ENCODE measurements around the gene FUS. TPM values are rescaled to one million over a fixed set of nuclear protein-coding genes. Genes with fewer than 3 reads are reported as not detected.

The FUS gene
- total and polyA plus RNA-seq, 2 experiments from 2014 or later, result 54.4 to 618 TPM

GRCh38 chr16:31132303-31132979 is 47.5 kb upstream of the FUS start:
- TF ChIP-seq CTCF (IDR thresholded peaks at IDR 0.05; ENCODE audit: low read depth, low read length), result no peak
- H3K9me3 ChIP-seq (ENCODE audit: low read depth), result no peaks in the 10 kb centered on the region
- DNase-seq (ENCODE audit: low read depth in 1 of 2, low spot score in 1 of 2), result no peak
- H3K27me3 ChIP-seq, result no peaks in the 10 kb centered on the region
- H3K4me3 ChIP-seq, result no peak overlapping the region
- H3K36me3 ChIP-seq, result peaks cover 17% of the 10 kb centered on the region
- H3K4me1 ChIP-seq (ENCODE audit: low read depth), result peaks cover 7% of the 10 kb centered on the region
- H3K27ac ChIP-seq, result peak overlapping the region; percentile 23

- Histone ChIP-seq H3K27me3 (no peaks in the 10 kb centered on the region), H3K4me3 (no peak overlapping the region), H3K4me1 (ENCODE audit: low read depth) (peaks cover 7% of the 10 kb centered on the region), H3K36me3 (peaks cover 16% of the 10 kb centered on the region), H3K9me3 (ENCODE audit: low read depth) (no peaks in the 10 kb centered on the region), H3K27ac (no peak overlapping the region)
- TF ChIP-seq CTCF (IDR thresholded peaks at IDR 0.05; ENCODE audit: low read depth, low read length), result no peak
- no peak for DNase-seq (ENCODE audit: low read depth in 1 of 2, low spot score in 1 of 2)
Observed at GRCh38 chr16:31133046-31133501, 46.9 kb upstream of the FUS start.

DNA sequence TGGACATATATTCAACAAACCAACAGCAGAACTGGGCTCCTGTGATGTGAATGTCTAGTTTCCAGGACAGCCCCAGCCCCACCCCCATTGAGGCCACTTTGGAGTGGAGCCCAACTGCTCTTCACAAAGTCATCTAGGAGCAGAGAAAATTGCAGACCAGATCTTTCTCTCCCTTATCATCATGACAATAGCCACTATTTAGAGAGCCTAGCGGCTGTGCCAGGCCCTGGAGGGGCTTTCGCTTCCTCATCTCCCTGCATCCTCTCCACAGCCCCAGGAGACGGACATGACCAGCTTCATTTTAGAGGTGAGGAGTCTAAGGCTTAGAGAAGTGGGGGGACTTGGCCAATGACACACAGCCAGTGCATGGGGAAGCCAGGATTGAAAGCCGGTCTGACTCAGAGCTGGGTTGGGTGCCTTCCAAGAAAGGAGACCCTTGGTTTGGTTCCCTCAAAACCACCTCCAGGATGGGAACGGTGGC is 45.8 kb upstream of the FUS start:
- peak overlapping the region; percentile 43 for H3K27ac ChIP-seq
- no peak for TF ChIP-seq CTCF (IDR thresholded peaks at IDR 0.05; ENCODE audit: low read depth, low read length)
- no peak overlapping the region for H3K4me3 ChIP-seq
- peaks cover 16% of the 10 kb centered on the region for H3K36me3 ChIP-seq
- H3K4me1 ChIP-seq (ENCODE audit: low read depth), result peaks cover 7% of the 10 kb centered on the region
- DNase-seq (ENCODE audit: low read depth in 1 of 2, low spot score in 1 of 2), result no peak
- no peaks in the 10 kb centered on the region for H3K9me3 ChIP-seq (ENCODE audit: low read depth)
- no peaks in the 10 kb centered on the region for H3K27me3 ChIP-seq

DNA sequence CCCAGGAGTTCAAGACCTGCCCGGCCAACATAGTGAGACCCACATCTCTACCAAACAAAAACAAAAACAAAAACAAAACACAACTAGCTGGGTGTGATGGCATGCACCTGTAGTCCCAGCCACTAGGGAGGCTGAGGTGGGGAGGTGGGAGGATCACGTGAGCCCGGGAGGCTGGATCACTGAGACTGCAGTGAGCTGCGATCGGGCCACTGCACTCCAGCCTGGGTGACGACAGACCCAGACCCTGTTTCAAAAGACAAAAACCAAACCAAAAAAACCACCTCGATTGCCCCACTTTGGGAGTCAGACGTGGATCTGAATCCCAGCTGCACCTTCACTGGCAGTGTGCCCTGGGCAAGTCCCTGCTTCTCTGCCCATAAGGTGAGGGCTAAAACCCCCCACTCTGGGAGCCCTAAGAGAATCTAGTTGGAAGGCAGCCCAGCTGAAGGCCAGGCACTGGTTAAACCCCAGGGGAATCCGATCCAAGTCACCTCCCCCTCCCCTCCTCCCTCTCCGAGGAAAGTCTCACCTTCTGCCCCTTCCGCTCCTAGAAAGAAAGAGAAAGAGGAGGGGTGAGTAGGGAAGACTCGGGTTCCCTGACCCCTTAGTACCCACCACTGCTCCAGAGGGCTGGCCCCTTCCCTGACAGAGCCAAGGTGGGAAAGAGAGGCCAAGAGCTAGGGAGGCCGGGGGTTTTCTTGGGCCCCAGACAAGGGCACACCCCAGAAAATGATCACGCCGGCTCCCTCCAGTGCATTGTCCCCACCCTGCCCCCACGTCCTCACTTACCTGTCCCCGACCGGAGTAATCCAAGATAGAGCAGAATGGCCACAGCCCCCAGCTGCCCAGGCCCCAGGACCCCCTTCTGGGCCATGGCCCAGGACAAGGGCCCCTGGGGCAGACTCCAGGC is 45.1 kb upstream of the FUS start:
- DNase-seq (ENCODE audit: low read depth in 1 of 2, low spot score in 1 of 2), result peak; percentile 27 to 52
- Histone ChIP-seq H3K4me1 (ENCODE audit: low read depth) (peaks cover 7% of the 10 kb centered on the region), H3K9me3 (ENCODE audit: low read depth) (no peaks in the 10 kb centered on the region), H3K36me3 (peaks cover 13% of the 10 kb centered on the region), H3K27me3 (no peaks in the 10 kb centered on the region), H3K27ac (no peak overlapping the region), H3K4me3 (peak overlapping the region; percentile 19)
- no peak for TF ChIP-seq CTCF (IDR thresholded peaks at IDR 0.05; ENCODE audit: low read depth, low read length)

DNA sequence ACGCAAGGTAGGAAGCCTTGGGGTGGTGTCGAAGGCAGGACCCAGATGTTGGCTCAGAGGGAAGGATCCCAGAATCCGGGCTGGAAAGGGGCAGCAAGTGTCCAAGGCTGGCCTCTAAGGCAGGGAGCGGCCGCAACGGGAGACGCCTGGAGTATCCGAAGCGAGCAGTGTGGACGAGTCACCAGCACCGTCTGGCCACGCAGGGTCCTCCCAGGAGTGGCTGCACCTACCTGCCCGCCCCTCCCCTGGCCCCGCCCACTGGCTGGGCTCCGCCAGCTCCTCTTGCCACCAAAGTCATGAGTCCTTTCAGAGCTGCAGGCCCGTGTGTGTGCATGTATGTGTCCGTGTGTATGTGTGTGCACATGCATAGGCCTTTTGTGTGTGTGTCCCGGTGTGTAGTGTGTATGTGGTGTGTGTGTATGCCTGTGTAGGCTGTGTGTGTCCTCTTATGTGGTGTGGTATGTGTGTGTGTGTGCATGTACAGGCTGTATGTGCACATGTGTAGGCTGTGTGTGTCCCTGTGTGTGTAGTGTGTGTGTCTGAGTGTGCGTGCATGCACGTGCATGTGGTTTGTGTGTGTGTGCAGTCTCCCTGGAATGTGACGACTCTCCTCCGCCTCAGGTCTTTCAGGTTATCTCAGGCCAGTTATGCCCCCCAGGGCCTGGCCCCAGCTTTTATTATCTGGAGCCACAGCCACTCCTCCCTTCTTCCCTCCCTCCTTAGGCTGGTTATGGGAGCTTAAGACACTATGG is 44.2 kb upstream of the FUS start, which contains the start of gene PRSS8:
TSS of gene PRSS8 (minus strand) at position 193 of the 752 bp plus-strand sequence. CDS start 229 bp downstream, outside the sequence.
- H3K4me1 ChIP-seq (ENCODE audit: low read depth), result peaks cover 7% of the 10 kb centered on the region
- H3K4me3 ChIP-seq, result peak within 1 kb of the TSS; percentile 19
- DNase-seq (ENCODE audit: low read depth in 1 of 2, low spot score in 1 of 2), result peak in 1 of 2 donors; percentile 40
- no peaks in the 10 kb centered on the region for H3K9me3 ChIP-seq (ENCODE audit: low read depth)
- no peaks in the 10 kb centered on the region for H3K27me3 ChIP-seq
- peaks cover 5% of the 10 kb centered on the region for H3K36me3 ChIP-seq
- H3K27ac ChIP-seq, result no peak within 1 kb of the TSS
- no peak for TF ChIP-seq CTCF (IDR thresholded peaks at IDR 0.05; ENCODE audit: low read depth, low read length)

Data from cardiac muscle cell (in vitro differentiated cells and primary cell).